C4-2B (cell line): ENCODE measurements around the gene BHMT2.

ENCODE experiments used
- H3K27ac ChIP-seq: fragments of 450-650 bp; 2 replicates; pipeline ENCODE4 v1.5.1; 2017
- ZFX ChIP-seq: fragments of 450-650 bp; IDR thresholded peaks from 2 replicates; pipeline ENCODE4 v1.6.1; 2017
- TF ChIP-seq, protein P1 (sequence below): fragments of 450-650 bp; conservative IDR thresholded peaks from 2 replicates; pipeline ENCODE4 v1.5.1; 2017; ENCODE audit warnings: mild to moderate bottlenecking

BHMT2 gene

GRCh38 chr5:79135790-79136553 lies 66.4 kb downstream of the BHMT2 start:
- H3K27ac ChIP-seq: no peak overlapping the region
- TF ChIP-seq ZFX: no peak
- TF ChIP-seq, protein P1, sequence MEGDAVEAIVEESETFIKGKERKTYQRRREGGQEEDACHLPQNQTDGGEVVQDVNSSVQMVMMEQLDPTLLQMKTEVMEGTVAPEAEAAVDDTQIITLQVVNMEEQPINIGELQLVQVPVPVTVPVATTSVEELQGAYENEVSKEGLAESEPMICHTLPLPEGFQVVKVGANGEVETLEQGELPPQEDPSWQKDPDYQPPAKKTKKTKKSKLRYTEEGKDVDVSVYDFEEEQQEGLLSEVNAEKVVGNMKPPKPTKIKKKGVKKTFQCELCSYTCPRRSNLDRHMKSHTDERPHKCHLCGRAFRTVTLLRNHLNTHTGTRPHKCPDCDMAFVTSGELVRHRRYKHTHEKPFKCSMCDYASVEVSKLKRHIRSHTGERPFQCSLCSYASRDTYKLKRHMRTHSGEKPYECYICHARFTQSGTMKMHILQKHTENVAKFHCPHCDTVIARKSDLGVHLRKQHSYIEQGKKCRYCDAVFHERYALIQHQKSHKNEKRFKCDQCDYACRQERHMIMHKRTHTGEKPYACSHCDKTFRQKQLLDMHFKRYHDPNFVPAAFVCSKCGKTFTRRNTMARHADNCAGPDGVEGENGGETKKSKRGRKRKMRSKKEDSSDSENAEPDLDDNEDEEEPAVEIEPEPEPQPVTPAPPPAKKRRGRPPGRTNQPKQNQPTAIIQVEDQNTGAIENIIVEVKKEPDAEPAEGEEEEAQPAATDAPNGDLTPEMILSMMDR: no peak

GRCh38 chr5:79136618-79137017 lies 67.1 kb downstream of the BHMT2 start:
- H3K27ac ChIP-seq: no peak overlapping the region
- TF ChIP-seq, protein P1: no peak
- no peak for TF ChIP-seq ZFX
